Mucosa of rectum (tissue), 2 donors: ENCODE results near the gene CTNND2.

ENCODE experiments used
- H3K27ac ChIP-seq, 2 donors: one replicate each; pipeline ENCODE4 v1.7.0; 2013; ENCODE audit warnings: inconsistent platforms in 2 of 2, low read depth in 2 of 2, low read length in 2 of 2
- H3K27me3 ChIP-seq, 2 donors: one replicate each; pipeline ENCODE4 v1.7.0; 2013; ENCODE audit warnings: low read length in 2 of 2; ENCODE audit not compliant: control insufficient read depth in 2 of 2, insufficient read depth in 2 of 2
- H3K36me3 ChIP-seq, 2 donors: one replicate each; pipeline ENCODE4 v1.7.0; 2013; ENCODE audit warnings: low read length in 2 of 2; ENCODE audit not compliant: control insufficient read depth in 2 of 2, insufficient read depth in 2 of 2
- H3K4me1 ChIP-seq, 2 donors: one replicate each; pipeline ENCODE4 v1.7.0; 2013; ENCODE audit warnings: low read length in 2 of 2, mild to moderate bottlenecking in 1 of 2; ENCODE audit not compliant: control insufficient read depth in 2 of 2, insufficient read depth in 2 of 2
- H3K4me3 ChIP-seq, 2 donors: one replicate each; pipeline ENCODE4 v1.7.0; 2013; ENCODE audit warnings: low read length in 2 of 2
- H3K9ac ChIP-seq, 2 donors: one replicate each; pipeline ENCODE4 v1.7.0; 2013; ENCODE audit warnings: low read length in 2 of 2, low read depth in 1 of 2, mild to moderate bottlenecking in 1 of 2
- H3K9me3 ChIP-seq, 2 donors: one replicate each; pipeline ENCODE4 v1.7.0; 2013; ENCODE audit warnings: low read length in 2 of 2; ENCODE audit not compliant: control insufficient read depth in 2 of 2
- donor health status: healthy.
- donor health status: Normal muscosa, but diverticular disease.

CTNND2 gene

DNA sequence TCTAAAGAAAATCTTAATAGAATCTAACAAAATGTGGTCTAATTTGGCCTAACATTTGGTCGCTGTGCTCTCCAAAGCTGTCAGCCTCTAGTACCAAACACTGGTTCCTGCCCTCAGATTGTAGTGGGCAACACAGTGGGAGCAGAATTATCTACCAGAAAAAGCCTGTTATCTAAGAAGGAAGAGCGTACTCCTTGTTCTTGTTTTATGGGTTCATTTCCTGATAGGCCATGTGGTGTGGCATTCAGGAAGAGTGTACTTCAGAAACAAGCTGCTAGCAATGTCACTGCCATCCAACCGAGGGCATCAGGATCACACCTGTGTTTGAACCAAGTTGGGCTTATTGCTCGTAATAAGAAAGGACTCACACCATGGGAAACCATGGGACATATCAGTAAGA, 655.3 kb downstream of the CTNND2 start:
- Histone ChIP-seq H3K27me3 (no peaks in the 10 kb centered on the region), H3K4me1 (no peaks in the 10 kb centered on the region), H3K36me3 (no peaks in the 10 kb centered on the region), H3K9ac (no peak overlapping the region), H3K27ac (no peak overlapping the region), H3K9me3 (no peaks in the 10 kb centered on the region), H3K4me3 (no peak overlapping the region)

- Histone ChIP-seq H3K9ac (no peak overlapping the region), H3K27me3 (no peaks in the 10 kb centered on the region), H3K27ac (no peak overlapping the region), H3K9me3 (no peaks in the 10 kb centered on the region), H3K4me3 (no peak overlapping the region), H3K4me1 (no peaks in the 10 kb centered on the region), H3K36me3 (no peaks in the 10 kb centered on the region)
Measured at GRCh38 chr5:11247224-11247623, 657.0 kb downstream of the CTNND2 start.

DNA sequence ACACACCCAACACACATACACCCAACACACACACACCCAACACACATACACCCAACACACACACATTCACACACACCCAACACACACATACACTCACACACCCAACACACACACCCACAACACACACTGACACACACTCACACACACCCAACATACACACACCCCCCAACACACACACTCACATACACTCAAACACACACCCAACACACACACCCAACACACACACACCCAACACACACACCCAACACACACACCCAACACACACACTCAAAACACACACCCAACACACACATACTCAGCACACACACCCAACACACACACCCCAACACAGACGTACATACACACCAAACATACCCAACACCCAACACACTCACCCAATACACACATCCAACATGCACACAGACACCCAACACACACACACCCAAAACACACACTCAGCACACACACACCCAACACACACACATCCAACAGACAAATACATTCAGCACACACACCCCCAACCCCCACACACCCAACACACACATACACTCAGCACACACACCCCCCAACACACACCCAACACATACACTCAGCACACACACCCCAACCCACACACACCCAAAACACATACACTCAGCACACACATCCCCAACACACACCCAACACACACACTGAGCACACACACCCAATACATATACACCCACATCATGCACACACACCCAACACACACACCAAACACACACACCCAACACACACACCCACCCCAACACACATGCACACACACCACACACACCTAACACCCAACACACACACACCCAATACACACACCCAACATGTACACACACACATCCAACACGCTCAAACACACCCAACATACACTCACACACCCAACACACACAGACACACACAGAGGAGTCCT, 663.7 kb downstream of the CTNND2 start:
- Histone ChIP-seq H3K4me3 (no peak overlapping the region), H3K27ac (no peak overlapping the region), H3K4me1 (no peaks in the 10 kb centered on the region), H3K36me3 (no peaks in the 10 kb centered on the region), H3K9me3 (no peaks in the 10 kb centered on the region), H3K27me3 (no peaks in the 10 kb centered on the region), H3K9ac (no peak overlapping the region)

DNA sequence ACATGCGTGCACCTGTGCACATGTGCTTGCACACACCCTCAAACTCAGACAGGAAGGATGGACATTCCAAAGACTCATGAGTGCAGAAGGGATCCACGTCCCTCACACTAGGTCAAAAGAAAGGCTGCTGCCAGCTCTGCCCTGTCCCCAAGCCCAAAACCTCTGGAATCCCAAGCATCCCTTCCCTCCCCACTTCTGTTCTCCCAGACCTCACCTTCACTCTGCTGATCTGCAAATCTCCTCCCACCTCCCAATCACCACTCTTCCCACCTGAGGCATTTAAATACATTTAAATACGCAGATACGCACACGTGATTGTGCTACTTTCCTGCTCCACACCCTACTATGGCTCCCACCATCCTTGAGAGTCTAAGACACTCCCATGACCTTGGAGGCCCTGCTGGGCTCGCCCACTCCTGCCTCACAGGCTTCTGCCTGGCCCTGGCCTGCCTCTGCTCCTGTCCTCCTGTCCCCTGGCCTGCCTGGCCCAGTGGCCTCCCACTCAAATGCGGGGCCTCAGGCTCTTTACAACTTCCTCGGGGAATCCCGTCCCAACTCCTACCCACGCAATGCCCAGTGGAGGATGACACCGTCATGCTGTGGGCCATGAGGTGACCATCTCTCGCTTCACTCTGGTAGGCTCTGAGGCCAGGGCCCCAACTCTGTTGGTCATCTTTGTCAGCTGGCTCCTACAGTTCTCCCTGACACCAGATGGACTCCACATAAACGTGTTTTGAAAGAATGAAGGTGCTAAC, 664.8 kb downstream of the CTNND2 start:
- no peak overlapping the region for H3K9ac ChIP-seq
- no peaks in the 10 kb centered on the region for H3K27me3 ChIP-seq
- no peaks in the 10 kb centered on the region for H3K4me1 ChIP-seq
- no peaks in the 10 kb centered on the region for H3K36me3 ChIP-seq
- no peak overlapping the region for H3K27ac ChIP-seq
- no peaks in the 10 kb centered on the region for H3K9me3 ChIP-seq
- no peak overlapping the region for H3K4me3 ChIP-seq

DNA sequence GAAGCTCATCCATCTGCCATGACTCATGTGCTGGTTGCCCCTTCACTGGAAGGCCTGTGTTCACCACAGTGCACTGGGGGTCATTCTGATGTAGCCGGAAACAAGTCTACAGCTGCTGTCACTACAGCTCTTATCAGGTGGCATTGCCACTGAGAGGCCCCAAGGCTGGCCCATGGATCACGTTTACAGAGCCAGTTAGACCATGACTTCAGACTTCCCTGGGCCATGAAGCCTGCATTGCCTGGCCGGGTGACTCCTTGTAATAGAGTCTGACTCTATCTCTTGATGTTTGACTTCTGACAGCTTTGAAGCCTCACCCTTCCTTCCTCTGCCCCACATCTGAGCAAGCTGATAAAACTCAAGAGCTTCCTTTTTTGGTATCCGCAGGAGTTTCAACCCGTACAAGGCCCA, 669.7 kb downstream of the CTNND2 start:
- H3K36me3 ChIP-seq, result no peaks in the 10 kb centered on the region
- H3K9ac ChIP-seq, result no peak overlapping the region
- H3K9me3 ChIP-seq, result no peaks in the 10 kb centered on the region
- H3K4me1 ChIP-seq, result no peaks in the 10 kb centered on the region
- no peaks in the 10 kb centered on the region for H3K27me3 ChIP-seq
- no peak overlapping the region for H3K4me3 ChIP-seq
- no peak overlapping the region for H3K27ac ChIP-seq

GRCh38 chr5:11230890-11231289, 673.4 kb downstream of the CTNND2 start:
- no peaks in the 10 kb centered on the region for H3K27me3 ChIP-seq
- H3K4me1 ChIP-seq, result no peaks in the 10 kb centered on the region
- no peaks in the 10 kb centered on the region for H3K36me3 ChIP-seq
- H3K27ac ChIP-seq, result no peak overlapping the region
- H3K4me3 ChIP-seq, result no peak overlapping the region
- no peak overlapping the region for H3K9ac ChIP-seq
- H3K9me3 ChIP-seq, result no peaks in the 10 kb centered on the region

GRCh38 chr5:11227064-11227463, 677.2 kb downstream of the CTNND2 start:
- Histone ChIP-seq H3K36me3 (no peaks in the 10 kb centered on the region), H3K9ac (no peak overlapping the region), H3K4me3 (no peak overlapping the region), H3K9me3 (no peaks in the 10 kb centered on the region), H3K27ac (no peak overlapping the region), H3K4me1 (no peaks in the 10 kb centered on the region), H3K27me3 (no peaks in the 10 kb centered on the region)

DNA sequence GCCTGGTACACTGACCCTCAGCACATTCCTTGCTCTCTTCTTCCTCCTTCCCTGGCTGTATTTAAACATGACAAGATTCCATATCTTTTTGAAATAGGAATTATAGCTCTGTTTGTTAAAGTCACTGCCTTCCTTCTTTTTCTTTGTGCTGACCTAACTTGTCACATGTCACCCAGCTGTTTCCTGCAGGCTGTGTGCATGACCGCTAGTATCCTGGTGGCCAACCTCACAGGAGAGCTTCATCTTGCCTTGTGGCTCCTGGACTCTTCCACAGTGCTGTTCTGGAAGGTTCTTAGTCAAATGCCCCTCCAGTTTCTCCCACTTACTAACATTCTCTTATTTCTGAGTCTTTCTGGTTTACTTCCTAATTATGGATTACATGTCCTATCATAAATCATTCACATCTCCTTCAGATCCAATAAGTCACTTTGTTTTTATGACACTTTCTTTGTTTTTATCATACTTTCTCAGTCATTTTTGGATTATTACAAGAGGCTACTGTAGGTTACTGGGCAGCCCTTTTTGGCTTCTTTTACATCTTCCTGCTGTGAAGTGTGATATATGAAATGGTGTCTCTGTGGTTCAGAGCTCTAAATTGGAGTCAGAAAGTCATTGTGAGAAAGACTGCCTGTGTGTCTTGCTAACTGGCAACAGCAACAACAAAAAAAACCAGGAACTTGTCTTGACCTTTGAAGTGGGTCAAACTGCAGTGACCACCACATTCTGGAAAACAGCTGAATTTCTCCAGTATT, 679.6 kb downstream of the CTNND2 start:
- no peaks in the 10 kb centered on the region for H3K27me3 ChIP-seq
- no peak overlapping the region for H3K9ac ChIP-seq
- no peaks in the 10 kb centered on the region for H3K9me3 ChIP-seq
- no peak overlapping the region for H3K4me3 ChIP-seq
- no peaks in the 10 kb centered on the region for H3K4me1 ChIP-seq
- H3K27ac ChIP-seq, result no peak overlapping the region
- H3K36me3 ChIP-seq, result no peaks in the 10 kb centered on the region

GRCh38 chr5:11222169-11222568, 682.1 kb downstream of the CTNND2 start:
- H3K9me3 ChIP-seq, result no peaks in the 10 kb centered on the region
- no peak overlapping the region for H3K9ac ChIP-seq
- H3K27me3 ChIP-seq, result no peaks in the 10 kb centered on the region
- no peak overlapping the region for H3K27ac ChIP-seq
- H3K4me3 ChIP-seq, result no peak overlapping the region
- no peaks in the 10 kb centered on the region for H3K4me1 ChIP-seq
- H3K36me3 ChIP-seq, result no peaks in the 10 kb centered on the region
